AG04450 (cell line): Measurements from ENCODE around the gene CCDC188. TPM values are rescaled to one million over a fixed set of nuclear protein-coding genes. Genes with fewer than 3 reads are reported as not detected.
A peak's percentile ranks its signal among the peaks of the same experiment; 100 is the strongest.

Experiments used
- CTCF ChIA-PET: fragments of 300-600, 350-600 bp; formaldehyde crosslinking; extraction: SDS; loops from one replicate; lab custom pipeline; 2022; ENCODE audit warnings: antibody characterized with exemption, inconsistent platforms; lab: Charles Lee
- POLR2A ChIA-PET: fragments of 350-600 bp; formaldehyde crosslinking; extraction: SDS; loops from one replicate; lab custom pipeline; 2021; ENCODE audit warnings: antibody characterized with exemption, inconsistent platforms; lab: Yijun Ruan, JAX
- DNase-seq: peaks from one replicate; pipeline ENCODE4 v3.0.0-alpha.2; 2011; ENCODE audit warnings: low read depth, low spot score
- H3K27ac ChIP-seq: one replicate; pipeline ENCODE4 v1.5.1; 2012; ENCODE audit warnings: low read depth, low read length, control low read depth
- H3K27me3 ChIP-seq: one replicate; pipeline ENCODE4 v1.6.0; 2012; ENCODE audit warnings: low read length; ENCODE audit not compliant: control insufficient read depth, insufficient read depth
- H3K4me3 ChIP-seq: 2 replicates; pipeline ENCODE4 v1.5.1; 2011; ENCODE audit warnings: mild to moderate bottlenecking, low read depth, low read length, control low read depth
- H3K9me3 ChIP-seq: 2 replicates; pipeline ENCODE4 v1.5.1; 2012; ENCODE audit warnings: low read length; ENCODE audit not compliant: control insufficient read depth, insufficient read depth
- polyA plus RNA-seq: library from polyadenylated mRNA; depleted of rRNA; stranded (reverse); fragments of >200 nt; gene quantifications from 2 replicates; pipeline ENCODE4 v1.2.3, GENCODE V29; 2011
- TF ChIP-seq, protein P1 (sequence below): IDR thresholded peaks from 2 replicates; pipeline ENCODE4 v1.5.1; 2011; ENCODE audit warnings: low read depth, low read length, control low read depth, inconsistent platforms

The CCDC188 gene
- polyA plus RNA-seq, 1 experiment = not detected

DNA sequence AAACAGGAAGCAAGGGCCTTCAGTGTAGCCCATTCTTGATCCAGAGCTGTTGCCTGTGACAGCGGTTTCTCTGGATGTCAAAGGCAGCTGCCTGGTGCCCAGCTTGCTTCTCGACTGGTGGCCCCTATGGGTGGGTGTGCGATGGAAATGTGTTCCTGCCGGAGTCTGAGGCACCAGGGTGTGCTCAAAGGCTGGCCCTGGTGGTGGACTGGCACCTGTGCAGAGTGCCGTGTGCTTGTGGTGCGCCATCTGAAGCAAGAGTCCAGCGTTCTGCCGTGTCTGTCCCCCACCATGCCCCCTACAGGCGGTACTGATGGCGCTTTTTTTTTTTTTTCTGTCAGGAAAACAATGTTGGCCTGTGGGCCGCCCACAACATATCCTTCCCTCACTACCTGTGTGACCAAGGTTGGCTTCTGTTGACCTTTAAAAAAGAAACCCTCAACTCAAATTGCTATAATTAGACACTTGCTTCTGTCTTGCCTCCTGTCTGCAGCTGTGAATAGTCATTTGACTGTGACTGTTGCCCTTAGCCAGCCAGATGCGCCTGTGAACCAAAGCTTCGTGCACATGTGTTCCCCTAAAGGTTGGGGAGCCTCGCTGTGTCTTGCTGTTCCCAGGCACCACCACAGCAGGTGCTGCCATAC, 39.7 kb downstream of the CCDC188 start:
- H3K27ac ChIP-seq = no peak overlapping the region

DNA sequence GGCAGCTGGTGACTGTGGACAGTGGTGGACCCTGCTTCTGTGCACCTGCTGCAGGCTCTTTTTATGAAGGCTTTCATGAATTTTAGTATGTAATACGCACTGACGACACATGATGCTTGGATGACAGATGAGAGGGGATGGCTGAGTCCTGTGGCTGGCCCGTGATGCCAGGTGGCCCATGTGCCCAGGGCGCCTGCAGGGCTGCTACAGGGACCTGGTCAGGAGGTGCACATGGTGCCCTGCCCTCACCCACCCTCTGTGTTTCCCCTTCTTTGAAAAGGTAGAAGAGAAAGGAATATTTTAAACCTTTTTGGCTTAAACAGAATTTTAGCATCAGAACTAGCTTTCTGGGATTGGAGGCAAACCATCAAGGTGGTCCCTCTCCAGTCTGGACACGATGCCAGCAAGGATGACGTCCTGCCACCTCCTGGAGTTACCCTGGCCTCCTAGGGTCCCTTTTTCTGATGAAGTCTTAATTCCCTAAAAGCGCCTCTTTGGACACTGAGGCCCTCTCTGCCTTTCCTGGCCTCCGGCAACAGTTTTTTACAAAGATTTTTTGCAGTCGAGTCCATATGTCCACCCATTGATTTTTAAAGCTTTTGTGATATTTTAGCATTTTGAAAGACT, 40.4 kb downstream of the CCDC188 start:
- Histone ChIP-seq H3K9me3 (no peaks in the 10 kb centered on the region; the same call in 1 of the 2 replicates), H3K27me3 (no peaks in the 10 kb centered on the region), H3K4me3 (no peak overlapping the region), H3K27ac (peak overlapping the region; percentile 11)
- ChIA-PET POLR2A (no interaction called here), CTCF (interaction anchor here (1.0 kb wide), 1 partner anchor 20 kb away, joined by 3 read pairs; no protein-coding TSS in a partner anchor)
- TF ChIP-seq, protein P1, sequence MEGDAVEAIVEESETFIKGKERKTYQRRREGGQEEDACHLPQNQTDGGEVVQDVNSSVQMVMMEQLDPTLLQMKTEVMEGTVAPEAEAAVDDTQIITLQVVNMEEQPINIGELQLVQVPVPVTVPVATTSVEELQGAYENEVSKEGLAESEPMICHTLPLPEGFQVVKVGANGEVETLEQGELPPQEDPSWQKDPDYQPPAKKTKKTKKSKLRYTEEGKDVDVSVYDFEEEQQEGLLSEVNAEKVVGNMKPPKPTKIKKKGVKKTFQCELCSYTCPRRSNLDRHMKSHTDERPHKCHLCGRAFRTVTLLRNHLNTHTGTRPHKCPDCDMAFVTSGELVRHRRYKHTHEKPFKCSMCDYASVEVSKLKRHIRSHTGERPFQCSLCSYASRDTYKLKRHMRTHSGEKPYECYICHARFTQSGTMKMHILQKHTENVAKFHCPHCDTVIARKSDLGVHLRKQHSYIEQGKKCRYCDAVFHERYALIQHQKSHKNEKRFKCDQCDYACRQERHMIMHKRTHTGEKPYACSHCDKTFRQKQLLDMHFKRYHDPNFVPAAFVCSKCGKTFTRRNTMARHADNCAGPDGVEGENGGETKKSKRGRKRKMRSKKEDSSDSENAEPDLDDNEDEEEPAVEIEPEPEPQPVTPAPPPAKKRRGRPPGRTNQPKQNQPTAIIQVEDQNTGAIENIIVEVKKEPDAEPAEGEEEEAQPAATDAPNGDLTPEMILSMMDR = no peak
- no peak for DNase-seq

More for the DNA sequence above, 39.7 kb downstream of the CCDC188 start:
- H3K4me3 ChIP-seq = no peak overlapping the region
- TF ChIP-seq, protein P1 = peak; percentile 53
- H3K9me3 ChIP-seq = no peaks in the 10 kb centered on the region; the same call in 1 of the 2 replicates
- H3K27me3 ChIP-seq = no peaks in the 10 kb centered on the region
- DNase-seq = no peak
- ChIA-PET POLR2A (interaction anchor here (0.7 kb wide), 1 partner anchor 32 kb away, joined by 3 read pairs; no protein-coding TSS in a partner anchor), CTCF (interaction anchor here (0.6 to 1.0 kb wide), 3 partner anchors 21 to 193 kb away, joined by 3 to 6 read pairs (median 3); no protein-coding TSS in a partner anchor)

DNA sequence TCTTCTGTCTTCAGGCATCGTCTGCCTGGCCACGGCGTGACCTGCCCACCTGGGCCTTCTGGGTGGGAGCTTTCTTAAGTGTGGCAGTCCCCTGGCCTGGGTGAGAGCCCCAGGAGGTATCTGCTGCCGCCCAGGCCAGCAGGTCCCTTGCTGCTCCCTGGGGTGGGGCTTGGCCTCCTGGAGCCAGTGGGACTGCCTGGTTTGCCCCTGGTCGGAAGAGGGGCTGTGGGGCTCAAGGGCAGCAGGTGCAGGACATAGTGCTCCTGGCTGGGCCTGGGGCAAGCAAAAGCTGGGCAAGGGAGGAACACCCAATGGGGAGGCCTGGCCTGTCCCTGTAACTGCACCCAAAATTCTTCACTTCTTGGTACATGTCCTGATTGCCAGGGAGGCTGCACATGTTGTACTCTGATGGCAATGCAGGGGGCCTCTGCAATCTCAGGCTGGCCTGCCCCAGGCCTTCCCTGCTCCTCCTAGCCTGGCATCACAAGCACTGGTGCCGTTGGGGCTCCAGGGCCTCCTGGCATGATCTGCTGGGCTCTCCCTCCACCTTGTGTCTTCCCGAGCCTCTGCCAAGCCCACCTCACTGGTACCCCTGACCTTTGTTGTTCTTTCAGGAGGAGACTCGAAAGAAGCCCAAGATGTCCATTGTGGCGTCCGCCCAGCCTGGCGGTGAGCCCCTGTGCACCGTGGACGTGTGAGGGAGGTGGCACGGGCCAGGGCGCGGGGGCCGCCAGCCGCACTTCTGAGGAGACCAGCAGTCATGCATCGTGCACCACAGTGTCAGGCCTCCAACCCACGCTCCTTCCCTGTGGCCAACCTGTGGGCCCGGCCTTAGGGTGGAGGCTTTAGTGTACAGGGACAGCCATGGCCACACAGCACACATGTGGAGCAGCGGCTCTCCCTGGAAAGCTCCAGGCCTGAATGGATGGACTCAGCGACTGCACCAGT, 41.2 kb downstream of the CCDC188 start:
- ChIA-PET CTCF (no interaction called here), POLR2A (no interaction called here)
- Histone ChIP-seq H3K27me3 (no peaks in the 10 kb centered on the region), H3K27ac (peak overlapping the region; percentile 11), H3K9me3 (no peaks in the 10 kb centered on the region; the same call in 1 of the 2 replicates), H3K4me3 (no peak overlapping the region)
- no peak for DNase-seq
- TF ChIP-seq, protein P1 = no peak

DNA sequence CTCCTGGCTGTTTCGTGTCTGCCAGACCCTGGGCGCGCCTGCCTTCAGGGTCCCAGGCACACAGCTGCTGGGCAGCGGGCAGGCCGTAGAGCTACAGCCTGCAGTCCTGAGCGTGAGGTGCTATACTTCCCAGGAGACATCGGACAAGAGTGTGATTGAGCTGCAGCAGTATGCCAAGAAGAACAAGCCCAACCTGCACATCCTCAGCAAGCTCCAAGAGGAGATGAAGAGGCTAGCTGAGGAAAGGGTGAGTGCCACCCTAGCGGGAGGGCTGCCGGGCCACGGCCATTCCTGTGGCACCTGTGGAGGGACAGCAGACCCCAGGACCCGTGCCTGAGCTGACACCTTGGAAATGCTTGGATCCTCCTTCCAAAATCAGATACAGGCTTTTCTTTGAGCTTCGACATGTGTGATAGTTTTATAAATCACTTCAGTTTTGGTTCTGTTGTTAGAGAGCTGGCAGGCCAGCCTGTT, 42.1 kb downstream of the CCDC188 start:
- CTCF ChIA-PET = no interaction called here
- Histone ChIP-seq H3K9me3 (no peaks in the 10 kb centered on the region; the same call in 1 of the 2 replicates), H3K27ac (no peak overlapping the region), H3K4me3 (no peak overlapping the region), H3K27me3 (no peaks in the 10 kb centered on the region)
- TF ChIP-seq, protein P1 = no peak
- POLR2A ChIA-PET = no interaction called here
- DNase-seq = no peak
